Measurements from ENCODE around the gene TRAF2. TPM values are rescaled to one million over a fixed set of nuclear protein-coding genes. Genes with fewer than 3 reads are reported as not detected.

TRAF2 gene
- total RNA-seq, 8 experiments from 2014 or later: 6.8 to 18.4 (median 10.0) TPM

- 40 to 100% (median 94%) methylated on average over 1 to 3 of the region's 4 CpGs; no CpG with 5 or more reads in 5 of the 10 experiments for WGBS, 10 experiments
- no peak overlapping the region for H3K27ac ChIP-seq
Measured at GRCh38 chr9:136906266-136906665, 19.9 kb downstream of the TRAF2 start.

GRCh38 chr9:136907011-136907914 is 20.9 kb downstream of the TRAF2 start:
- in situ Hi-C loops (cut with MboI; ENCODE audit: low pct_unique_long_range_greater_than_20kb in 2 of 9, low sequenced_read_pairs in 9 of 9, unreplicated experiment in 9 of 9): no loop called here
- Histone ChIP-seq H3K4me1 (replicated peaks in 1 of 2) (no peaks in the 10 kb centered on the region), H3K4me3 (no peak overlapping the region), H3K27ac (no peak overlapping the region)
- WGBS, 10 experiments: 91 to 100% (median 97%) methylated on average over 1 to 11 of the region's 29 CpGs; no CpG with 5 or more reads in 4 of the 10 experiments
- ATAC-seq (replicated peaks in 6 of 8): no peak

More at GRCh38 chr9:136906266-136906665, 19.9 kb downstream of the TRAF2 start:
- Histone ChIP-seq H3K4me1 (replicated peaks in 1 of 2) (no peaks in the 10 kb centered on the region), H3K4me3 (no peak overlapping the region)
- in situ Hi-C loops (cut with MboI; ENCODE audit: low pct_unique_long_range_greater_than_20kb in 2 of 9, low sequenced_read_pairs in 9 of 9, unreplicated experiment in 9 of 9): no loop called here
- no peak for ATAC-seq (replicated peaks in 6 of 8)

DNA sequence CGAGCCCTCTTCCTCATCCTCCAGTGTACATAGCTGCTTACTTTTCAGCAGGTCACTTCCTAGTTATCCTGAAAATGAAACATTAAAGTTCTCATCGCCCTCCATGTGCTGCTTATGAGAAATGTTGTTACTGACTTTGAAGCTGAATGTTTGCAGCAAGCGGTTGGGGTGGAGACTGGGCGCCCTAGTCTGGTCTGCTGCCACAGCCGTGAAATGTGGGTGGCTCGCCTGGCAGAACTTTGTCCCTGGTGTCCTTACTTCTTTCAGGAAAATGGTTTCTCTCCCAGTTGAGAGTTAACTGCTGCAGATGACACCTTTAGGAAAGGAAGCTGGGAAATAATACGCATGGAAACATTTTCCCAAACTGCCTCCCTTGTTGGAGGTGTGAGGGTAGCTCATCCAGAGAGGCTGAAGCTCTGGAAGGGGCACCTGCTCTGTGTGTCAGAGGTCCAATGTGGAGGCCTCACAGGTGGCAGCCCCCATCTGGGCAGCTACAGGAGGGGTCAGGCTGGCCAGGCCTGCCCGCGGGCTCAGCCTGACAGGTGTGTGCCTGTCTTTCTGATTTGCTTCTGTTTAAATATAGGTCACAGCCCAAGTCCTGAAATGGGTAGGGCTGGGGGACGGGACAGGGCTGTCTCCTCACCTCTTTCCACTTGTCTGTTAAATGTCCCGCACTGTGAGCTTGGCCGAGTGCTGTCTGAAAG is 24.0 kb downstream of the TRAF2 start:
- ATAC-seq (replicated peaks in 6 of 8): no peak
- no peaks in the 10 kb centered on the region for H3K4me1 ChIP-seq (replicated peaks in 1 of 2)
- no peak overlapping the region for H3K27ac ChIP-seq
- no peak overlapping the region for H3K4me3 ChIP-seq
- in situ Hi-C loops (cut with MboI; ENCODE audit: low pct_unique_long_range_greater_than_20kb in 2 of 9, low sequenced_read_pairs in 9 of 9, unreplicated experiment in 9 of 9): no loop called here
- 80 to 100% (median 95%) methylated on average over 1 to 5 of the region's 12 CpGs; no CpG with 5 or more reads in 3 of the 10 experiments for WGBS, 10 experiments

DNA sequence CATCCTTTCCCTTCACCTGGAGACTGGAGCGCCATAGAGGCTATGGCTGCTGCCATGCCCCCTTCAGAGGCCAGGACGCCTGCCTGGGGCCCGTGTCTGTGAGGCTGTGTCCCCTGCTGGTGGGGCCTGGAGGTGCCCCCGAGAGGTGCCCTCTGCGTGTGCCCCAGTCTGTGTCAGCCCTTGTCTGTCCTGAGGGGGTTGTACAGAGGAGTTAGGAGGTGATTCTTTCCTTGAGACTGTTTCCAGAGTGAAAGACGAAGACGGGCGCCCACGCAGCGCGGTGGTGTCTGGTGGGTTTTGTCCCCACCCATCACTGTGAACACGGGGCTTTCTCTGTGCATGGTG is 24.6 kb downstream of the TRAF2 start:
- Histone ChIP-seq H3K27ac (no peak overlapping the region), H3K4me3 (no peak overlapping the region), H3K4me1 (replicated peaks in 1 of 2) (no peaks in the 10 kb centered on the region)
- 80 to 100% (median 91%) methylated on average over 1 to 6 of the region's 12 CpGs; no CpG with 5 or more reads in 6 of the 10 experiments for WGBS, 10 experiments
- ATAC-seq (replicated peaks in 6 of 8): no peak
- in situ Hi-C loops (cut with MboI; ENCODE audit: low pct_unique_long_range_greater_than_20kb in 2 of 9, low sequenced_read_pairs in 9 of 9, unreplicated experiment in 9 of 9): no loop called here

GRCh38 chr9:136913701-136914438 is 27.6 kb downstream of the TRAF2 start:
- H3K4me1 ChIP-seq (replicated peaks in 1 of 2): no peaks in the 10 kb centered on the region
- ATAC-seq (replicated peaks in 6 of 8): no peak
- H3K4me3 ChIP-seq: no peak overlapping the region
- 60 to 100% (median 92%) methylated on average over 2 to 7 of the region's 17 CpGs; no CpG with 5 or more reads in 5 of the 10 experiments for WGBS, 10 experiments
- H3K27ac ChIP-seq: no peak overlapping the region
- in situ Hi-C loops (cut with MboI; ENCODE audit: low pct_unique_long_range_greater_than_20kb in 2 of 9, low sequenced_read_pairs in 9 of 9, unreplicated experiment in 9 of 9): no loop called here

- ATAC-seq (replicated peaks in 6 of 8): no peak
- no peak overlapping the region for H3K4me3 ChIP-seq
- no peaks in the 10 kb centered on the region for H3K4me1 ChIP-seq (replicated peaks in 1 of 2)
- in situ Hi-C loops (cut with MboI; ENCODE audit: low pct_unique_long_range_greater_than_20kb in 2 of 9, low sequenced_read_pairs in 9 of 9, unreplicated experiment in 9 of 9): no loop called here
- 71 to 100% (median 92%) methylated on average over 1 to 9 of the region's 21 CpGs; no CpG with 5 or more reads in 1 of the 10 experiments for WGBS, 10 experiments
- no peak overlapping the region for H3K27ac ChIP-seq
Measured at GRCh38 chr9:136915632-136916329, 29.5 kb downstream of the TRAF2 start.

GRCh38 chr9:136916330-136917184 is 30.2 kb downstream of the TRAF2 start:
- 89 to 100% (median 96%) methylated on average over 1 to 15 of the region's 32 CpGs; no CpG with 5 or more reads in 2 of the 10 experiments for WGBS, 10 experiments
- Histone ChIP-seq H3K4me3 (no peak overlapping the region), H3K4me1 (replicated peaks in 1 of 2) (no peaks in the 10 kb centered on the region), H3K27ac (no peak overlapping the region)
- in situ Hi-C loops (cut with MboI; ENCODE audit: low pct_unique_long_range_greater_than_20kb in 2 of 9, low sequenced_read_pairs in 9 of 9, unreplicated experiment in 9 of 9): no loop called here
- no peak for ATAC-seq (replicated peaks in 6 of 8)

GRCh38 chr9:136917902-136918301 is 31.6 kb downstream of the TRAF2 start:
- ATAC-seq (replicated peaks in 6 of 8): no peak
- WGBS, 10 experiments: 97 to 100% (median 99%) methylated on average over 1 to 8 of the region's 11 CpGs; no CpG with 5 or more reads in 6 of the 10 experiments
- H3K4me1 ChIP-seq (replicated peaks in 1 of 2): no peaks in the 10 kb centered on the region
- no peak overlapping the region for H3K27ac ChIP-seq
- H3K4me3 ChIP-seq: no peak overlapping the region
- in situ Hi-C loops (cut with MboI; ENCODE audit: low pct_unique_long_range_greater_than_20kb in 2 of 9, low sequenced_read_pairs in 9 of 9, unreplicated experiment in 9 of 9): no loop called here

GRCh38 chr9:136920069-136920468 is 33.8 kb downstream of the TRAF2 start:
- no peak for ATAC-seq (replicated peaks in 6 of 8)
- Histone ChIP-seq H3K4me3 (no peak overlapping the region), H3K4me1 (replicated peaks in 1 of 2) (no peaks in the 10 kb centered on the region), H3K27ac (no peak overlapping the region)
- WGBS, 10 experiments: 100% methylated on average over 3 of the region's 15 CpGs; no CpG with 5 or more reads in 8 of the 10 experiments
- in situ Hi-C loops (cut with MboI; ENCODE audit: low pct_unique_long_range_greater_than_20kb in 2 of 9, low sequenced_read_pairs in 9 of 9, unreplicated experiment in 9 of 9): no loop called here

GRCh38 chr9:136920734-136921231 is 34.5 kb downstream of the TRAF2 start:
- no peaks in the 10 kb centered on the region for H3K4me1 ChIP-seq (replicated peaks in 1 of 2)
- ATAC-seq (replicated peaks in 6 of 8): no peak
- 60 to 100% (median 97%) methylated on average over 1 to 7 of the region's 14 CpGs; no CpG with 5 or more reads in 3 of the 10 experiments for WGBS, 10 experiments
- in situ Hi-C loops (cut with MboI; ENCODE audit: low pct_unique_long_range_greater_than_20kb in 2 of 9, low sequenced_read_pairs in 9 of 9, unreplicated experiment in 9 of 9): no loop called here
- H3K27ac ChIP-seq: no peak overlapping the region
- H3K4me3 ChIP-seq: no peak overlapping the region

DNA sequence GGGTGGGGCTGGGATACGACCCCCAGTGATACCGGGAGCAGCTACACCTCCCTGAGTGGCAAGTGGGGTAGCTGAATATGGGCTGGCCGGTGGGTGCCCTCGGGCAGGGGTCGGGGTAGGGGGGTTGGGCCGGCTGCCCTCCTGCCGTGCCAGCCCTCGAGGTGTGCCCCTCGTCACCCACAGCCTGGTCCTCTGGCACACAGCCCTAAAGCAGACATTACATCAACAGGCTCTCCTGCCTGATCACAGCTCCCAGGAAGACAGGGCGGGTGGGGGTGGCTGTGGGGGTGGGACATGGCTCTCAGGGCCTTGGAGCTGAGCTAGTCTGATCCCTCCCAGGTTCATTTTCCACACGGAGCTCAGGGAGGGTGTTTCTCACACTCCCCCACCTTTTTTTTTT is 35.0 kb downstream of the TRAF2 start:
- in situ Hi-C loops (cut with MboI; ENCODE audit: low pct_unique_long_range_greater_than_20kb in 2 of 9, low sequenced_read_pairs in 9 of 9, unreplicated experiment in 9 of 9): no loop called here
- no peak overlapping the region for H3K27ac ChIP-seq
- H3K4me1 ChIP-seq (replicated peaks in 1 of 2): no peaks in the 10 kb centered on the region
- WGBS, 10 experiments: no CpG with 5 or more reads among the region's 11 CpGs
- no peak overlapping the region for H3K4me3 ChIP-seq
- peak in 1 of 8 experiments; percentile 10 for ATAC-seq (replicated peaks in 6 of 8)
